ENCODE measurements around the gene CCDC54. TPM values are rescaled to one million over a fixed set of nuclear protein-coding genes. Genes with fewer than 3 reads are reported as not detected.

Gene CCDC54
- not detected in 2 replicates for total RNA-seq

GRCh38 chr3:107377151-107377550, at the start of gene CCDC54:
TSS of gene CCDC54 (plus strand) at chr3:107377439. CDS start at chr3:107377588, 149 bp downstream.

Other genes starting within 250 kb of the CCDC54 start
- gene BBX, start 145.5 kb downstream of the CCDC54 start, total RNA-seq = 64.3 and 79.1 TPM in 2 replicates